ENCODE results near the gene HTATIP2.

- TF ChIP-seq CTCF (IDR thresholded peaks at IDR 0.05; ENCODE audit: low read depth, low read length, poor library complexity, severe bottlenecking), result no peak
- no peak for TF ChIP-seq EZH2phosphoT487 (IDR thresholded peaks at IDR 0.05; ENCODE audit: borderline replicate concordance, low read length)
Measured at GRCh38 chr11:20373568-20374209, 10.2 kb downstream of the HTATIP2 start.
